HL-60 (cell line): Measurements from ENCODE around the gene HSD17B12.

Source experiments
- GABPA ChIP-seq: IDR thresholded peaks from 2 replicates; pipeline ENCODE4 v1.6.1; 2012; ENCODE audit warnings: low read depth
- SPI1 ChIP-seq: IDR thresholded peaks from 2 replicates; pipeline ENCODE4 v1.6.1; 2012; ENCODE audit warnings: low read depth, mild to moderate bottlenecking, borderline replicate concordance
- TF ChIP-seq, protein P1 (sequence below): IDR thresholded peaks from one replicate; pipeline ENCODE4 v1.5.1; 2011; ENCODE audit warnings: low read length, control low read depth, inconsistent platforms; ENCODE audit not compliant: insufficient read depth
- TF ChIP-seq, protein P2 (sequence below): IDR thresholded peaks from 2 replicates; pipeline ENCODE4 v1.6.1; 2012; ENCODE audit warnings: low read depth; ENCODE audit not compliant: insufficient replicate concordance

DNA sequence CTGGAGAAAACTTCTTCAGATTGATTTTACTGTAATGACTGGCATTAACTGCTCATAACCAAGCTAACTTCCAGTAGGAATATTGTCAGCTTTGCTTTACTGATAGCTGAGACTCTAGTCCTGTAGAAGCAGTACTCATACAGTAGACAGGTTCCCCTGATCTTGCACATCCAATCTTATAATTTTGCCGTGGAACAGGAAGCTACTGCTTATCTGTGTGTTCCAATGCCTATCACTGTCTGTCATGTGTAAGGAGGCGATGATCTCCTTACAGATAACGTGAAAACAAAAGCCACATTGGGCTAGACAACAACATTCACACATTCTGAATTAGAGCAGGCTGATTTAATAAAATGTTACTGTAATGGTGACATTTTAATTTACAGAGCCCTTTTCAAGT is 13.2 kb downstream of the HSD17B12 start:
- TF ChIP-seq, protein P1, sequence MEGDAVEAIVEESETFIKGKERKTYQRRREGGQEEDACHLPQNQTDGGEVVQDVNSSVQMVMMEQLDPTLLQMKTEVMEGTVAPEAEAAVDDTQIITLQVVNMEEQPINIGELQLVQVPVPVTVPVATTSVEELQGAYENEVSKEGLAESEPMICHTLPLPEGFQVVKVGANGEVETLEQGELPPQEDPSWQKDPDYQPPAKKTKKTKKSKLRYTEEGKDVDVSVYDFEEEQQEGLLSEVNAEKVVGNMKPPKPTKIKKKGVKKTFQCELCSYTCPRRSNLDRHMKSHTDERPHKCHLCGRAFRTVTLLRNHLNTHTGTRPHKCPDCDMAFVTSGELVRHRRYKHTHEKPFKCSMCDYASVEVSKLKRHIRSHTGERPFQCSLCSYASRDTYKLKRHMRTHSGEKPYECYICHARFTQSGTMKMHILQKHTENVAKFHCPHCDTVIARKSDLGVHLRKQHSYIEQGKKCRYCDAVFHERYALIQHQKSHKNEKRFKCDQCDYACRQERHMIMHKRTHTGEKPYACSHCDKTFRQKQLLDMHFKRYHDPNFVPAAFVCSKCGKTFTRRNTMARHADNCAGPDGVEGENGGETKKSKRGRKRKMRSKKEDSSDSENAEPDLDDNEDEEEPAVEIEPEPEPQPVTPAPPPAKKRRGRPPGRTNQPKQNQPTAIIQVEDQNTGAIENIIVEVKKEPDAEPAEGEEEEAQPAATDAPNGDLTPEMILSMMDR: no peak
- TF ChIP-seq, protein P2, sequence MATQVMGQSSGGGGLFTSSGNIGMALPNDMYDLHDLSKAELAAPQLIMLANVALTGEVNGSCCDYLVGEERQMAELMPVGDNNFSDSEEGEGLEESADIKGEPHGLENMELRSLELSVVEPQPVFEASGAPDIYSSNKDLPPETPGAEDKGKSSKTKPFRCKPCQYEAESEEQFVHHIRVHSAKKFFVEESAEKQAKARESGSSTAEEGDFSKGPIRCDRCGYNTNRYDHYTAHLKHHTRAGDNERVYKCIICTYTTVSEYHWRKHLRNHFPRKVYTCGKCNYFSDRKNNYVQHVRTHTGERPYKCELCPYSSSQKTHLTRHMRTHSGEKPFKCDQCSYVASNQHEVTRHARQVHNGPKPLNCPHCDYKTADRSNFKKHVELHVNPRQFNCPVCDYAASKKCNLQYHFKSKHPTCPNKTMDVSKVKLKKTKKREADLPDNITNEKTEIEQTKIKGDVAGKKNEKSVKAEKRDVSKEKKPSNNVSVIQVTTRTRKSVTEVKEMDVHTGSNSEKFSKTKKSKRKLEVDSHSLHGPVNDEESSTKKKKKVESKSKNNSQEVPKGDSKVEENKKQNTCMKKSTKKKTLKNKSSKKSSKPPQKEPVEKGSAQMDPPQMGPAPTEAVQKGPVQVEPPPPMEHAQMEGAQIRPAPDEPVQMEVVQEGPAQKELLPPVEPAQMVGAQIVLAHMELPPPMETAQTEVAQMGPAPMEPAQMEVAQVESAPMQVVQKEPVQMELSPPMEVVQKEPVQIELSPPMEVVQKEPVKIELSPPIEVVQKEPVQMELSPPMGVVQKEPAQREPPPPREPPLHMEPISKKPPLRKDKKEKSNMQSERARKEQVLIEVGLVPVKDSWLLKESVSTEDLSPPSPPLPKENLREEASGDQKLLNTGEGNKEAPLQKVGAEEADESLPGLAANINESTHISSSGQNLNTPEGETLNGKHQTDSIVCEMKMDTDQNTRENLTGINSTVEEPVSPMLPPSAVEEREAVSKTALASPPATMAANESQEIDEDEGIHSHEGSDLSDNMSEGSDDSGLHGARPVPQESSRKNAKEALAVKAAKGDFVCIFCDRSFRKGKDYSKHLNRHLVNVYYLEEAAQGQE: no peak
- TF ChIP-seq GABPA (no peak), SPI1 (no peak)
